HEK293T (cell line): Measurements from ENCODE around the gene NFYC.
"Not testable (repeated sequence)": the region's sequence is repeated elsewhere in the genome, so short reads cannot be mapped to it uniquely, and the experiment has no call there.

Experiments used
- ARNT ChIP-seq: fragments of 450-650 bp; IDR thresholded peaks from 2 replicates; pipeline ENCODE4 v1.6.1; 2017; ENCODE audit warnings: mild to moderate bottlenecking
- BHLHE40 ChIP-seq: fragments of 450-650 bp; IDR thresholded peaks from 2 replicates; pipeline ENCODE4 v1.6.1; 2016; ENCODE audit warnings: mild to moderate bottlenecking, moderate library complexity, borderline replicate concordance
- CTBP1 ChIP-seq: fragments of 450-650 bp; IDR thresholded peaks from 2 replicates; pipeline ENCODE4 v1.6.1; 2016; ENCODE audit warnings: borderline replicate concordance
- ELF4 ChIP-seq: fragments of 450-650 bp; IDR thresholded peaks from 2 replicates; pipeline ENCODE4 v1.6.1; 2017; ENCODE audit warnings: antibody characterized with exemption
- FOXA1 ChIP-seq: fragments of 450-650 bp; IDR thresholded peaks from 2 replicates; pipeline ENCODE4 v1.6.1; 2016; ENCODE audit warnings: mild to moderate bottlenecking
- FOXK2 ChIP-seq: fragments of 450-650 bp; IDR thresholded peaks from 2 replicates; pipeline ENCODE4 v1.6.1; 2016; ENCODE audit warnings: mild to moderate bottlenecking
- HDGF ChIP-seq: fragments of 450-650 bp; IDR thresholded peaks from 2 replicates; pipeline ENCODE4 v1.6.1; 2017; ENCODE audit warnings: antibody characterized with exemption, borderline replicate concordance
- L3MBTL2 ChIP-seq: fragments of 450-650 bp; conservative IDR thresholded peaks from 2 replicates; pipeline ENCODE4 v1.6.1; 2016; ENCODE audit warnings: mild to moderate bottlenecking
- NFRKB ChIP-seq: fragments of 450-650 bp; IDR thresholded peaks from 2 replicates; pipeline ENCODE4 v1.6.1; 2016; ENCODE audit warnings: mild to moderate bottlenecking, moderate library complexity
- SP1 ChIP-seq: fragments of 450-650 bp; IDR thresholded peaks from 2 replicates; pipeline ENCODE4 v1.6.1; 2017
- SUZ12 ChIP-seq: fragments of 450-650 bp; IDR thresholded peaks from 2 replicates; pipeline ENCODE4 v1.6.1; 2016; ENCODE audit warnings: mild to moderate bottlenecking
- TARDBP ChIP-seq: fragments of 450-650 bp; IDR thresholded peaks from 2 replicates; pipeline ENCODE4 v1.6.1; 2016
- ZNF384 ChIP-seq: fragments of 450-650 bp; IDR thresholded peaks from 2 replicates; pipeline ENCODE4 v1.6.1; 2016

GRCh38 chr1:40702810-40703209, 11.3 kb downstream of the NFYC start:
- not testable (repeated sequence) for TF ChIP-seq L3MBTL2, SUZ12, FOXA1, NFRKB, HDGF, FOXK2, TARDBP, SP1, BHLHE40, ZNF384, CTBP1, ELF4, ARNT
